Ovary (tissue), 3 donors: ENCODE data around the gene AIFM3.

Source experiments
- EP300 ChIP-seq: sonication (generic); formaldehyde crosslinking; IDR thresholded peaks from one replicate; pipeline ENCODE4 v1.6.1; 2017; ENCODE audit warnings: antibody characterized with exemption
- POLR2A ChIP-seq: fragments of 450-650 bp; IDR thresholded peaks from one replicate; pipeline ENCODE4 v1.6.1; 2017; ENCODE audit warnings: antibody characterized with exemption, mild to moderate bottlenecking, moderate library complexity
- TF ChIP-seq, protein P1 (sequence below), 3 donors: fragments of 450-650 bp in 2 of 3; fragments of 200-600 bp in 1 of 3; IDR thresholded peaks; one replicate each; pipeline versions ENCODE4 v1.5.1 to v1.8.0; 2016 to 2022; ENCODE audit warnings: antibody characterized with exemption in 3 of 3, mild to moderate bottlenecking in 1 of 3
- donor health status: DM: no; HTN: no; CAD: no.

GRCh38 chr22:20994902-20995241, 27.8 kb downstream of the AIFM3 start:
- TF ChIP-seq, protein P1, sequence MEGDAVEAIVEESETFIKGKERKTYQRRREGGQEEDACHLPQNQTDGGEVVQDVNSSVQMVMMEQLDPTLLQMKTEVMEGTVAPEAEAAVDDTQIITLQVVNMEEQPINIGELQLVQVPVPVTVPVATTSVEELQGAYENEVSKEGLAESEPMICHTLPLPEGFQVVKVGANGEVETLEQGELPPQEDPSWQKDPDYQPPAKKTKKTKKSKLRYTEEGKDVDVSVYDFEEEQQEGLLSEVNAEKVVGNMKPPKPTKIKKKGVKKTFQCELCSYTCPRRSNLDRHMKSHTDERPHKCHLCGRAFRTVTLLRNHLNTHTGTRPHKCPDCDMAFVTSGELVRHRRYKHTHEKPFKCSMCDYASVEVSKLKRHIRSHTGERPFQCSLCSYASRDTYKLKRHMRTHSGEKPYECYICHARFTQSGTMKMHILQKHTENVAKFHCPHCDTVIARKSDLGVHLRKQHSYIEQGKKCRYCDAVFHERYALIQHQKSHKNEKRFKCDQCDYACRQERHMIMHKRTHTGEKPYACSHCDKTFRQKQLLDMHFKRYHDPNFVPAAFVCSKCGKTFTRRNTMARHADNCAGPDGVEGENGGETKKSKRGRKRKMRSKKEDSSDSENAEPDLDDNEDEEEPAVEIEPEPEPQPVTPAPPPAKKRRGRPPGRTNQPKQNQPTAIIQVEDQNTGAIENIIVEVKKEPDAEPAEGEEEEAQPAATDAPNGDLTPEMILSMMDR (IDR thresholded peaks at IDR 0.05): no peak
- no peak for TF ChIP-seq EP300
- TF ChIP-seq POLR2A: no peak
